Right lobe of liver (tissue), 4 donors: ENCODE measurements around the gene BMP8B.

Experiments
- CTCF ChIP-seq, 4 donors: fragments of 200-600 bp in 3 of 4; fragments of 450-650 bp in 1 of 4; IDR thresholded peaks; one replicate each; pipeline versions ENCODE4 v1.5.1 to v1.8.0; 2016 to 2022; ENCODE audit warnings: antibody characterized with exemption in 4 of 4, mild to moderate bottlenecking in 2 of 4
- POLR2A ChIP-seq: fragments of 450-650 bp; IDR thresholded peaks from one replicate; pipeline ENCODE4 v1.6.1; 2017; ENCODE audit warnings: antibody characterized with exemption, mild to moderate bottlenecking
- donor health status: DM: no; HTN: no; CAD: no.
- donor health status: DM: no; HTN: no; CAD: no.
- donor health status: DM: no; HTN: yes; CAD: no.

- TF ChIP-seq POLR2A (no peak), CTCF (IDR thresholded peaks at IDR 0.05) (no peak)
These were observed 40.1 kb upstream of the BMP8B start for GRCh38 chr1:39828734-39829133.
